HepG2 (cell line): ENCODE results near the gene GABRG3. TPM values are rescaled to one million over a fixed set of nuclear protein-coding genes. Genes with fewer than 3 reads are reported as not detected.

Experiments used
- ATAC-seq: fragments of 200-7000 bp; cut with Tn5 transposase; 3 replicates; pipeline ENCODE4 v1.9.1; 2020; ENCODE audit warnings: mild to moderate bottlenecking, moderate library complexity
- BruUV-seq: library from RNA; stranded (reverse); fragments of 400-500 nt; replicated peaks from 2 replicates; lab custom pipeline; 2021; lab: Mats Ljungman, UMichigan
- CTCF ChIA-PET: fragments of 300-600 bp; formaldehyde crosslinking; extraction: SDS; loops from one replicate; lab custom pipeline; 2021; ENCODE audit warnings: low total read pairs, inconsistent platforms, low intra/inter-chr PET ratio; lab: Yijun Ruan, JAX
- POLR2A ChIA-PET: fragments of 350-600 bp; sonication (Branson Sonifier 250); formaldehyde crosslinking; loops from one replicate; lab custom pipeline; 2020; ENCODE audit warnings: antibody characterized with exemption, inconsistent platforms; lab: Yijun Ruan, JAX
- DNase-seq: peaks from one replicate; pipeline ENCODE4 v3.0.0-alpha.2; 2015; ENCODE audit warnings: low spot score
- FAIRE-seq: peaks from 3 replicates; lab custom pipeline; 2011; peaks lifted over from hg19 to GRCh38; lab: Jason Lieb, UNC
- H2AFZ ChIP-seq: one replicate; pipeline ENCODE4 v1.6.1; 2011; ENCODE audit warnings: low read length, inconsistent platforms
- H3K27ac ChIP-seq: fragments of 300-600 bp; 3 replicates; pipeline ENCODE4 v1.8.0; 2011; ENCODE audit warnings: mixed run types, mild to moderate bottlenecking, mixed read lengths, low read length, inconsistent platforms; ENCODE audit not compliant: insufficient read depth; ENCODE audit errors: extremely low read length
- H3K27me3 ChIP-seq, 2 experiments: fragments of 200-600 bp in 1 of 2; 2 replicates in 1 of 2; 3 replicates in 1 of 2; pipeline versions ENCODE4 v1.6.0 to v1.8.0; 2011; ENCODE audit warnings: low read length in 2 of 2, mild to moderate bottlenecking in 2 of 2, moderate library complexity in 2 of 2, inconsistent platforms in 1 of 2; ENCODE audit not compliant: insufficient read depth in 2 of 2, control insufficient read depth in 1 of 2
- H3K36me3 ChIP-seq, 2 experiments: fragments of 200-600 bp in 1 of 2; replicated peaks in 1 of 2; 2 replicates in 1 of 2; 3 replicates in 1 of 2; pipeline versions ENCODE4 v1.5.1 to v1.8.0; 2011; ENCODE audit warnings: low read length in 2 of 2, inconsistent platforms in 1 of 2; ENCODE audit not compliant: insufficient read depth in 2 of 2, control insufficient read depth in 1 of 2
- H3K4me1 ChIP-seq: 2 replicates; pipeline ENCODE4 v1.5.1; 2012; ENCODE audit warnings: low read length, inconsistent platforms; ENCODE audit not compliant: insufficient read depth
- H3K4me2 ChIP-seq: 2 replicates; pipeline ENCODE4 v1.6.0; 2011; ENCODE audit warnings: low read depth, low read length, inconsistent platforms
- H3K4me3 ChIP-seq, 3 experiments: fragments of 200-600 bp in 1 of 3; sonication (generic), shearing (Covaris generic) in 1 of 3; replicated peaks in 1 of 3; 2 replicates each; pipeline ENCODE4 v1.5.1; 2011 to 2016; ENCODE audit warnings: low read length in 3 of 3, inconsistent platforms in 2 of 3, low read depth in 2 of 3, mild to moderate bottlenecking in 2 of 3, control low read depth in 1 of 3, mixed read lengths in 1 of 3; ENCODE audit not compliant: insufficient read depth in 1 of 3
- H3K79me2 ChIP-seq: one replicate; pipeline ENCODE4 v1.6.1; 2011; ENCODE audit warnings: low read length, inconsistent platforms; ENCODE audit not compliant: insufficient read depth
- H3K9ac ChIP-seq: 2 replicates; pipeline ENCODE4 v1.6.0; 2011; ENCODE audit warnings: mild to moderate bottlenecking, low read depth, low read length, inconsistent platforms; ENCODE audit not compliant: insufficient read depth
- H3K9me3 ChIP-seq: 2 replicates; pipeline ENCODE4 v1.5.1; 2012; ENCODE audit warnings: mild to moderate bottlenecking, low read length
- H4K20me1 ChIP-seq: 2 replicates; pipeline ENCODE4 v1.6.0; 2011; ENCODE audit warnings: inconsistent platforms, mild to moderate bottlenecking, low read length, moderate library complexity; ENCODE audit not compliant: insufficient read depth
- ATF7 ChIP-seq, 2 experiments: fragments of 450-650 bp in 1 of 2; sonication (generic) in 1 of 2; formaldehyde crosslinking in 1 of 2; IDR thresholded peaks; 2 replicates each; pipeline versions ENCODE4 v1.4.0 to v1.6.1; 2016 to 2020; ENCODE audit warnings: antibody characterized with exemption in 1 of 2, mild to moderate bottlenecking in 1 of 2, missing genetic modification reagents in 1 of 2
- ELF1 ChIP-seq: sonication (generic); formaldehyde crosslinking; IDR thresholded peaks from 2 replicates; pipeline ENCODE4 v1.4.0; 2020; ENCODE audit warnings: missing genetic modification reagents
- ERF ChIP-seq: IDR thresholded peaks from 2 replicates; pipeline ENCODE4 v1.6.1; 2018; ENCODE audit warnings: missing biosample characterization, missing genetic modification reagents
- FLYWCH1 ChIP-seq: sonication (generic); formaldehyde crosslinking; IDR thresholded peaks from 2 replicates; pipeline ENCODE4 v1.8.1; 2023; ENCODE audit warnings: mild to moderate bottlenecking, missing genetic modification reagents
- FOXM1 ChIP-seq: sonication (generic); formaldehyde crosslinking; IDR thresholded peaks from 2 replicates; pipeline ENCODE4 v1.5.0; 2020; ENCODE audit warnings: missing genetic modification reagents
- IKZF5 ChIP-seq: IDR thresholded peaks from 2 replicates; pipeline ENCODE4 v1.6.1; 2018; ENCODE audit warnings: missing genetic modification reagents, mild to moderate bottlenecking, missing compliant biosample characterization
- MBNL3 ChIP-seq: fragments of 250-450 bp; sonication (Bioruptor Pico); conservative IDR thresholded peaks from 2 replicates; pipeline ENCODE4 v1.8.0; 2022; ENCODE audit warnings: mild to moderate bottlenecking, inconsistent platforms
- MIXL1 ChIP-seq: IDR thresholded peaks from 2 replicates; pipeline ENCODE4 v1.6.1; 2016
- PATZ1 ChIP-seq: sonication (generic); formaldehyde crosslinking; IDR thresholded peaks from 2 replicates; pipeline ENCODE4 v1.4.0; 2020; ENCODE audit warnings: missing genetic modification reagents
- PCBP1 ChIP-seq: fragments of 200-400 bp; formaldehyde crosslinking; IDR thresholded peaks from 2 replicates; pipeline ENCODE4 v1.6.1; 2017; ENCODE audit warnings: mild to moderate bottlenecking, low read depth, low read length, borderline replicate concordance
- PREB ChIP-seq: sonication (generic); formaldehyde crosslinking; IDR thresholded peaks from 2 replicates; pipeline ENCODE4 v1.4.0; 2020; ENCODE audit warnings: missing genetic modification reagents
- PRPF4 ChIP-seq: fragments of 200-400 bp; formaldehyde crosslinking; IDR thresholded peaks from 2 replicates; pipeline ENCODE4 v1.6.1; 2016; ENCODE audit warnings: low read length, low read depth; ENCODE audit not compliant: poor library complexity, severe bottlenecking
- SALL1 ChIP-seq: sonication (generic); formaldehyde crosslinking; IDR thresholded peaks from 2 replicates; pipeline ENCODE4 v1.8.0; 2022; ENCODE audit warnings: mild to moderate bottlenecking, missing genetic modification reagents
- ZFP36 ChIP-seq: fragments of 150-350 bp; IDR thresholded peaks from 2 replicates; pipeline ENCODE4 v1.6.1; 2018; ENCODE audit warnings: borderline replicate concordance, low read length, low read depth; ENCODE audit not compliant: partially characterized antibody
- ZMYM3 ChIP-seq: sonication (generic); formaldehyde crosslinking; IDR thresholded peaks from 2 replicates; pipeline ENCODE4 v1.5.1; 2020; ENCODE audit warnings: mild to moderate bottlenecking, missing genetic modification reagents
- WGBS: methylation state at CpG from one replicate; pipeline ENCODE4 v1.1.6; 2017; ENCODE audit warnings: low lambda C conversion rate; 5-methylcytosine and 5-hydroxymethylcytosine counted together
- in situ Hi-C: cut with HindIII; loops from 2 replicates; pipeline ENCODE4 v1.10.0; 2017; ENCODE audit warnings: low pct_unique_long_range_greater_than_20kb; ENCODE audit not compliant: extremely low pct_ligation_motif_present
- intact Hi-C: fragments of 100-400 bp; cut with micrococcal nuclease; formaldehyde crosslinking; loops from one replicate; pipeline ENCODE4 v1.10.0; 2022; ENCODE audit not compliant: unreplicated experiment
- polyA plus RNA-seq, 8 experiments: library from polyadenylated mRNA; depleted of rRNA in 3 of 8; stranded (reverse) in 7 of 8; unstranded in 1 of 8; fragments of >200 nt; fragmentation: Illumina TruSeq in 4 of 8; extraction: Trizol in 4 of 8; gene quantifications; 2 replicates each; pipeline versions ENCODE4 v1.2.1 to v1.2.3, GENCODE V29; 2011 to 2016; ENCODE audit warnings: low read depth in 4 of 8, missing spikeins in 1 of 8, mixed read lengths in 1 of 8; ENCODE audit not compliant: insufficient read depth in 1 of 8
- total RNA-seq, 5 experiments: library from RNA; depleted of rRNA; stranded (reverse); fragments of >200 nt; fragmentation: Illumina TruSeq; extraction: Trizol; gene quantifications; 2 replicates each; pipeline ENCODE4 v1.2.3, GENCODE V29; 2016; ENCODE audit warnings: low read depth in 1 of 5

GABRG3 gene
- total and polyA plus RNA-seq, 2 of the 13 experiments (the other 11 are each of a cell fraction or from before 2014, with no cell fraction given): not detected

GRCh38 chr15:27237319-27237939 is 266.4 kb downstream of the GABRG3 start:
- H3K27me3 ChIP-seq: no peaks in the 10 kb centered on the region
- CTCF ChIA-PET: no interaction called here
- no peak for FAIRE-seq
- no peak for DNase-seq
- intact Hi-C loops: no loop called here
- no peaks in the 10 kb centered on the region for H3K36me3 ChIP-seq
- in situ Hi-C loops: no loop called here
- H3K9me3 ChIP-seq: no peaks in the 10 kb centered on the region
- no peak overlapping the region for H3K4me2 ChIP-seq
- no peak overlapping the region for H3K4me3 ChIP-seq
- POLR2A ChIA-PET: no interaction called here
- H3K79me2 ChIP-seq: no peaks in the 10 kb centered on the region
- no peak for TF ChIP-seq ZMYM3 (CRISPR knock-in tag)
- no peak for TF ChIP-seq PRPF4
- no peak for TF ChIP-seq ATF7 (IDR thresholded peaks at IDR 0.05)
- no peak for TF ChIP-seq ATF7 (CRISPR knock-in tag; IDR thresholded peaks at IDR 0.05)
- TF ChIP-seq ERF: no peak
- TF ChIP-seq IKZF5 (CRISPR knock-in tag): no peak
- no peak for TF ChIP-seq SALL1 (CRISPR knock-in tag)
- no peak for TF ChIP-seq PCBP1
- TF ChIP-seq ZFP36: no peak
- no peak for TF ChIP-seq PREB (CRISPR knock-in tag)
- no peak for TF ChIP-seq MBNL3 (CRISPR knock-in tag)
- TF ChIP-seq PATZ1 (CRISPR knock-in tag): no peak
- TF ChIP-seq ELF1: no peak
- no peak for TF ChIP-seq MIXL1
- TF ChIP-seq FOXM1 (CRISPR knock-in tag): no peak
- no peak for TF ChIP-seq FLYWCH1
- 4% methylated on average over 7 of the region's 7 CpGs for WGBS
- no peaks in the 10 kb centered on the region for H3K4me1 ChIP-seq
- H3K27ac ChIP-seq: no peak overlapping the region
- no peaks in the 10 kb centered on the region for H4K20me1 ChIP-seq
- H3K9ac ChIP-seq: no peak overlapping the region
- BruUV-seq: no TSS peak
- H2AFZ ChIP-seq: no peak overlapping the region
- ATAC-seq: no peak
